T-cell (primary cell): ENCODE results near the gene ANXA3. TPM values are rescaled to one million over a fixed set of nuclear protein-coding genes. Genes with fewer than 3 reads are reported as not detected.

Source experiments
- ATAC-seq, 4 experiments: fragments of 200-7000 bp in 3 of 4; fragments of 150-1000 bp in 1 of 4; cut with Tn5 transposase; replicated peaks in 1 of 4; 1 replicate in 3 of 4; 2 replicates in 1 of 4; pipeline ENCODE4 v1.10.0; 2021; ENCODE audit warnings: moderate library complexity in 3 of 4, mild to moderate bottlenecking in 2 of 4, moderate number of reproducible peaks in 1 of 4
- CTCF ChIA-PET, 2 donors: fragments of 300-600 bp; sonication (Branson Sonifier 250); formaldehyde crosslinking; loops; one replicate each; lab custom pipeline; 2022; ENCODE audit warnings: antibody characterized with exemption in 2 of 2; lab: Charles Lee
- POLR2A ChIA-PET, 2 donors: fragments of 300-600 bp; sonication (Branson Sonifier 250); formaldehyde crosslinking; loops; one replicate each; lab custom pipeline; 2022; ENCODE audit warnings: antibody characterized with exemption in 2 of 2; lab: Charles Lee
- DNase-seq, 35 experiments: peaks; one replicate each; pipeline versions ENCODE4 v3.0.0 to v3.0.0-alpha.2; 2013 to 2023
- H3K27ac ChIP-seq: one replicate; pipeline ENCODE4 v1.5.1; 2013; ENCODE audit warnings: low read length
- H3K27me3 ChIP-seq, 2 experiments: replicated peaks in 1 of 2; 1 replicate in 1 of 2; 2 replicates in 1 of 2; pipeline versions ENCODE4 v1.6.1 to v1.7.0; 2013; ENCODE audit warnings: low read length in 1 of 2, mixed read lengths in 1 of 2; ENCODE audit not compliant: control insufficient read depth in 2 of 2, insufficient read depth in 2 of 2; ENCODE audit errors: extremely low read depth in 1 of 2
- H3K36me3 ChIP-seq, 2 donors: 1 replicate in 1 of 2; 2 replicates in 1 of 2; pipeline versions ENCODE4 v1.6.1 to v1.7.0; 2013; ENCODE audit warnings: low read length in 1 of 2; ENCODE audit not compliant: control insufficient read depth in 2 of 2, insufficient read depth in 1 of 2; ENCODE audit errors: extremely low read depth in 1 of 2
- H3K4me1 ChIP-seq, 2 experiments: 1 replicate in 1 of 2; 2 replicates in 1 of 2; pipeline versions ENCODE4 v1.6.1 to v1.7.0; 2013; ENCODE audit warnings: low read length in 2 of 2, mixed read lengths in 1 of 2; ENCODE audit not compliant: insufficient read depth in 2 of 2, control insufficient read depth in 1 of 2; ENCODE audit errors: extremely low read depth in 1 of 2
- H3K4me3 ChIP-seq, 2 donors: 1 replicate in 1 of 2; 2 replicates in 1 of 2; pipeline versions ENCODE4 v1.5.1 to v1.7.0; 2013; ENCODE audit warnings: mild to moderate bottlenecking in 2 of 2, low read length in 1 of 2, moderate library complexity in 1 of 2; ENCODE audit not compliant: control insufficient read depth in 1 of 2; ENCODE audit errors: extremely low read depth in 1 of 2
- H3K9me3 ChIP-seq: 2 replicates; pipeline ENCODE4 v1.7.0; 2013
- H3K27ac Mint-ChIP-seq, 2 donors: one replicate each; pipeline ENCODE4 v1.8.0; 2020 to 2021; ENCODE audit warnings: mild to moderate bottlenecking in 2 of 2, mixed read lengths in 2 of 2
- H3K27me3 Mint-ChIP-seq, 2 donors: one replicate each; pipeline ENCODE4 v1.8.0; 2021 to 2022; ENCODE audit warnings: mixed read lengths in 2 of 2
- H3K36me3 Mint-ChIP-seq: one replicate; pipeline ENCODE4 v1.8.0; 2021; ENCODE audit warnings: mixed read lengths
- H3K4me1 Mint-ChIP-seq, 3 donors: one replicate each; pipeline ENCODE4 v1.8.0; 2020 to 2022; ENCODE audit warnings: mixed read lengths in 3 of 3, mild to moderate bottlenecking in 1 of 3
- H3K4me3 Mint-ChIP-seq, 3 donors: one replicate each; pipeline ENCODE4 v1.8.0; 2020 to 2022; ENCODE audit warnings: mild to moderate bottlenecking in 3 of 3, mixed read lengths in 3 of 3, moderate library complexity in 3 of 3
- H3K9me3 Mint-ChIP-seq, 3 donors: one replicate each; pipeline ENCODE4 v1.8.0; 2020 to 2022; ENCODE audit warnings: mixed read lengths in 3 of 3
- WGBS: methylation state at CpG from one replicate; pipeline ENCODE4 v1.1.5; 2013; ENCODE audit warnings: missing lambda C conversion rate; ENCODE audit not compliant: insufficient coverage; 5-methylcytosine and 5-hydroxymethylcytosine counted together
- total RNA-seq, 35 experiments: library from RNA in 6 of 35; stranded (reverse) in 6 of 35; fragments of 120-200 nt in 1 of 35; gene quantifications; one replicate each; pipeline versions ENCODE4 v1.2.1 to v1.2.4 and lab custom pipeline; 2013 to 2026

The ANXA3 gene
- total RNA-seq, 5 donors from 2014 or later (not counting 1 experiment from before 2014, with no cell fraction given): 0.35 to 0.79 (median 0.36) TPM; not detected in 2

- Histone ChIP-seq H3K4me1 (no peaks in the 10 kb centered on the region), H3K4me3 (no peak overlapping the region), H3K27ac (no peak overlapping the region), H3K36me3 (no peaks in the 10 kb centered on the region), H3K27me3 (no peaks in the 10 kb centered on the region), H3K9me3 (no peaks in the 10 kb centered on the region)
- ChIA-PET POLR2A (no interaction called here), CTCF (no interaction called here)
- Mint-ChIP-seq H3K4me1 (no peaks in the 10 kb centered on the region), H3K36me3 (no peaks in the 10 kb centered on the region), H3K27me3 (peaks cover 0 to 16% of the 10 kb centered on the region in 2 donors), H3K4me3 (no peak overlapping the region), H3K9me3 (no peaks in the 10 kb centered on the region), H3K27ac (no peak overlapping the region)
- ATAC-seq (peak in 1 of 4 experiments; percentile 33), DNase-seq (no peak)
- 91% methylated on average over 7 of the region's 8 CpGs for WGBS
Measured at GRCh38 chr4:78566834-78567499, 15.4 kb downstream of the ANXA3 start.

- ChIA-PET POLR2A (no interaction called here), CTCF (no interaction called here)
- Histone ChIP-seq H3K27ac (no peak overlapping the region), H3K4me3 (no peak overlapping the region), H3K27me3 (no peaks in the 10 kb centered on the region), H3K4me1 (no peaks in the 10 kb centered on the region), H3K36me3 (no peaks in the 10 kb centered on the region), H3K9me3 (no peaks in the 10 kb centered on the region)
- peaks cover 0 to 16% of the 10 kb centered on the region in 2 donors for H3K27me3 Mint-ChIP-seq
- no peak for DNase-seq
- ATAC-seq: no peak
- no peaks in the 10 kb centered on the region for H3K4me1 Mint-ChIP-seq
- WGBS: no CpG with 5 or more reads among the region's 2 CpGs
- no peak overlapping the region for H3K4me3 Mint-ChIP-seq
- H3K36me3 Mint-ChIP-seq: no peaks in the 10 kb centered on the region
- no peak overlapping the region for H3K27ac Mint-ChIP-seq
- no peaks in the 10 kb centered on the region for H3K9me3 Mint-ChIP-seq
Measured at GRCh38 chr4:78567500-78568060, 16.0 kb downstream of the ANXA3 start.

GRCh38 chr4:78568640-78569305 is 17.2 kb downstream of the ANXA3 start:
- H3K9me3 Mint-ChIP-seq: no peaks in the 10 kb centered on the region
- ATAC-seq (no peak), DNase-seq (no peak)
- H3K4me3 Mint-ChIP-seq: no peak overlapping the region
- H3K36me3 ChIP-seq: no peaks in the 10 kb centered on the region
- no peak overlapping the region for H3K4me3 ChIP-seq
- ChIA-PET CTCF (interaction anchor here in 1 of 2 donors (0.7 kb wide), 1 partner anchor 356 kb away, joined by 3 read pairs; no protein-coding TSS in a partner anchor), POLR2A (no interaction called here)
- WGBS: 100% methylated on average over 1 of the region's 3 CpGs
- no peak overlapping the region for H3K27ac ChIP-seq
- no peaks in the 10 kb centered on the region for H3K4me1 ChIP-seq
- no peaks in the 10 kb centered on the region for H3K27me3 ChIP-seq
- peaks cover 0 to 15% of the 10 kb centered on the region in 2 donors for H3K27me3 Mint-ChIP-seq
- H3K4me1 Mint-ChIP-seq: no peaks in the 10 kb centered on the region
- no peak overlapping the region for H3K27ac Mint-ChIP-seq
- H3K9me3 ChIP-seq: no peaks in the 10 kb centered on the region
- H3K36me3 Mint-ChIP-seq: no peaks in the 10 kb centered on the region

GRCh38 chr4:78569306-78569821 is 17.8 kb downstream of the ANXA3 start:
- no peaks in the 10 kb centered on the region for H3K9me3 Mint-ChIP-seq
- no peaks in the 10 kb centered on the region for H3K4me1 Mint-ChIP-seq
- POLR2A ChIA-PET: no interaction called here
- CTCF ChIA-PET: interaction anchor here in 1 of 2 donors (0.5 to 0.7 kb wide), 2 partner anchors 84 to 355 kb away, joined by 3 to 4 read pairs; no protein-coding TSS in a partner anchor
- H3K27me3 Mint-ChIP-seq: peaks cover 0 to 12% of the 10 kb centered on the region in 2 donors
- no peak overlapping the region for H3K27ac Mint-ChIP-seq
- Histone ChIP-seq H3K27me3 (peaks cover 0 to 2% of the 10 kb centered on the region in 2 experiments), H3K36me3 (no peaks in the 10 kb centered on the region), H3K4me1 (no peaks in the 10 kb centered on the region), H3K27ac (no peak overlapping the region), H3K9me3 (no peaks in the 10 kb centered on the region), H3K4me3 (no peak overlapping the region)
- 80% methylated on average over 2 of the region's 6 CpGs for WGBS
- H3K4me3 Mint-ChIP-seq: no peak overlapping the region
- DNase-seq: no peak
- no peaks in the 10 kb centered on the region for H3K36me3 Mint-ChIP-seq
- no peak for ATAC-seq

DNA sequence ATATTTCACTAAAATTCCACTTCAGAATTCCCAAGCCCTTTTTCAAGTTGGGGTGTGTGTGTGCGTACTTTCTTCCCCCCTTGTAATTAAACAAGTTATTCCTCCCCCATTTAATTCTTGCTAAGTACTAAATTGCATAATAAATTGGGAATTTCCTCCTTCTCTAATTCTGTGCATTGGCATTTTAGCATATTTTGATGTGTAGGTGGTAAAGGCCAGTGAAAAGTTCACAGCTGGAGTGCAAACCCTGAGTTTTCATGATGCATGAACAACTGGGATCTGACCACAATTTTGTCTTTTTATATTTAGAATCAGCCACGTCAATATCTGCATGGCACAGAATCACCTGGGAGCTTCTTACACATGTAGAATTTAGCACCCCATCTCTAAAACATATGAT is 18.5 kb downstream of the ANXA3 start:
- WGBS: no CpG with 5 or more reads among the region's 2 CpGs
- ChIA-PET POLR2A (no interaction called here), CTCF (no interaction called here)
- no peak overlapping the region for H3K27ac Mint-ChIP-seq
- Histone ChIP-seq H3K27ac (no peak overlapping the region), H3K27me3 (peaks cover 0 to 2% of the 10 kb centered on the region in 2 experiments), H3K4me1 (no peaks in the 10 kb centered on the region), H3K36me3 (no peaks in the 10 kb centered on the region), H3K9me3 (no peaks in the 10 kb centered on the region), H3K4me3 (no peak overlapping the region)
- H3K4me1 Mint-ChIP-seq: no peaks in the 10 kb centered on the region
- H3K36me3 Mint-ChIP-seq: no peaks in the 10 kb centered on the region
- H3K27me3 Mint-ChIP-seq: peaks cover 0 to 8% of the 10 kb centered on the region in 2 donors
- H3K9me3 Mint-ChIP-seq: no peaks in the 10 kb centered on the region
- DNase-seq (no peak), ATAC-seq (no peak)
- no peak overlapping the region for H3K4me3 Mint-ChIP-seq

- Histone ChIP-seq H3K9me3 (no peaks in the 10 kb centered on the region), H3K36me3 (no peaks in the 10 kb centered on the region), H3K27me3 (peaks cover 0 to 2% of the 10 kb centered on the region in 2 experiments), H3K4me1 (no peaks in the 10 kb centered on the region), H3K27ac (no peak overlapping the region), H3K4me3 (no peak overlapping the region)
- no peak for ATAC-seq
- Mint-ChIP-seq H3K4me1 (no peaks in the 10 kb centered on the region), H3K36me3 (no peaks in the 10 kb centered on the region), H3K27me3 (peaks cover 0 to 3% of the 10 kb centered on the region in 2 donors), H3K9me3 (no peaks in the 10 kb centered on the region), H3K27ac (no peak overlapping the region), H3K4me3 (no peak overlapping the region)
- POLR2A ChIA-PET: no interaction called here
- CTCF ChIA-PET: no interaction called here
- DNase-seq: no peak
- no CpG with 5 or more reads among the region's 1 CpG for WGBS
Measured at GRCh38 chr4:78571804-78572203, 20.2 kb downstream of the ANXA3 start.
